Activated T-cell treated with anti-CD3 and anti-CD28 coated beads for 4 hours (primary cell): Measurements from ENCODE around the gene BAIAP2.

Source experiments
- DNase-seq: peaks from one replicate; pipeline ENCODE4 v3.0.0-alpha.2; 2020

Gene BAIAP2, protein sequence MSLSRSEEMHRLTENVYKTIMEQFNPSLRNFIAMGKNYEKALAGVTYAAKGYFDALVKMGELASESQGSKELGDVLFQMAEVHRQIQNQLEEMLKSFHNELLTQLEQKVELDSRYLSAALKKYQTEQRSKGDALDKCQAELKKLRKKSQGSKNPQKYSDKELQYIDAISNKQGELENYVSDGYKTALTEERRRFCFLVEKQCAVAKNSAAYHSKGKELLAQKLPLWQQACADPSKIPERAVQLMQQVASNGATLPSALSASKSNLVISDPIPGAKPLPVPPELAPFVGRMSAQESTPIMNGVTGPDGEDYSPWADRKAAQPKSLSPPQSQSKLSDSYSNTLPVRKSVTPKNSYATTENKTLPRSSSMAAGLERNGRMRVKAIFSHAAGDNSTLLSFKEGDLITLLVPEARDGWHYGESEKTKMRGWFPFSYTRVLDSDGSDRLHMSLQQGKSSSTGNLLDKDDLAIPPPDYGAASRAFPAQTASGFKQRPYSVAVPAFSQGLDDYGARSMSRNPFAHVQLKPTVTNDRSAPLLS

DNA sequence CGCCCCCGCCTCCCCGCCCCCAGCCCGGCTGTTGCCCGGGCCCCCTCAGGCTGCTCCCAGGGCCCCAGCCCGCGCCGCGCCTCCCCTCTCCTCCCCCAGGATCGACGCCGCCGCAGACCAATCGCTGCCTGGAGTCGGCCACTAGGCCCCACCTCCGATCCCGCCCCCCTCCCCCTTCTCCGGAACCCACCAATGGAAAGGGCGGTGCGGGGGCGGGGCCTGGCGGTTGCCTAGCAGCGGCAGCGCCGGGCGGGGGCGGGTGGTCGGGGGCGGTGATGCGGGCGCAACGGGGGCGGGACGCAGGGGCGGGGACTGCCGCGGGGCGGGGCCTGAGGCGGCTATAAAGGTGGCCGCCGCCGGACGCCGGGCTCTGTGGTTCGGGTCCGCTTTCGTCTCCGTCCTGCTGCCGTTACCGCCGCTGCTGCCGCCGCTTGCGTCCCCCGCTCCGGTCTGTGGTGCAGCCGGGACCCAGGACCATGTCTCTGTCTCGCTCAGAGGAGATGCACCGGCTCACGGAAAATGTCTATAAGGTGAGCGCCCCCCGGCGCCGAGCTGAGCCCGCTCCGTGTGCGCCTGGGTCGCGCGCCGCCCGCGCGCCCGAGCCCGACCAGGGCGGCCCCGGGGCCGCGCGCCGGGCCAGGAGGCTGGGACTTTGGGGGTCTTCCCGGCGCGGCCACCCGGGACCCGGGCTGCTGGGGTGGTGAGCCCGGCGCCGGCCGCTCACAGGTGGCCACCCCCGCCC, at the start of gene BAIAP2:
Gene BAIAP2 (plus strand): TSS at position 373 of the 742 bp plus-strand sequence. CDS start 104 bp downstream, at position 477.
- DNase-seq: peak; percentile 99

DNA sequence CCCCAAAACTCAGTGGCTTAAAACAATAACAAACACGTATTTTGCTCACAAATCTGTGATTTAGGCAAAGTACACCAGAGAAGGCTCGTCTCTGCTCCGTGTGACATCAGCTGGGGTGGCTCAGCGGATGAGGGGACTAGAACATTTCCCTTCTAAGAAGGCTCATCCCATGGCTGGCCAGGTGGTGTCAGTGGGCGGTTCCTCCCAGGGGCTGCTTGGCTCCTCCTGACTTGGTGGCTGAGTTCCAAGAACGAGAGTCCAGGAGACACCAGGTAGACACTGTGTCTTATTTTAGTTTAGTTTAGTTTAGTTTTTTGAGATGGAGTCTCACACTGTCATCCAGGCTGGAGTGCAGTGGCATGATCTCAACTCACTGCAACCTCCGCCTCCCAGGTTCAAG, 48.9 kb upstream of the BAIAP2 start:
- no peak for DNase-seq

DNA sequence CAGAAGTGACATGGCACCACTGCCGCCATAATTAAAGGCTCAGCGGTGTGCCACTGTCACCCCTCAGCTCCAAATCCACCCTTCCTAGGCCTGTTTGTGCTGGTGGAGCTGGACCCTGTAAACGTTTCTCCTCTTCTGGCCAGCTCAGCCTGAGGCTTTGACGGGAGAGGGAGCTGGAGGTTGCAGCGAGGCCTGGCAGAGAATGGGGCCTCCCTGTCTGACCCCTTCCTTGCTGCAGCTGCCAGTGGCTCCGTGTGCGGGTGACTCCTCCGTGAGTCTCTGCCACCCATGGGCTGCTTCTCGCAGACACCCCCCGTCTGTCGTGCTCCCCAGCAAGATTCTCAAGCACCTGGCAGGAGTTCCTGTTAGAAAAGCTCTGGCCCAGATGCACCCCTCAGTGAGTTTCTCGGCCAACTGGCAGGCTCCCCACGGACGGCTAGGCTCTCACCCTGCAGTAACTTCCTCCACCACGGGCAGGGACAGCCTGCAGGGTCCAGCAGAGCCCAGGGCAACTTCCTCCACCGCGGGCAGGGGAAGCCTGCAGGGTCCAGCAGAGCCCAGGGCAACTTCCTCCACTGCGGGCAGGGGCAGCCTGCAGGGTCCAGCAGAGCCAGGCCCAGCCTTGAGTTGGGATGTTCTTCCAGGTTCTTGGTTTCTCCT, 48.0 kb upstream of the BAIAP2 start:
- no peak for DNase-seq

DNA sequence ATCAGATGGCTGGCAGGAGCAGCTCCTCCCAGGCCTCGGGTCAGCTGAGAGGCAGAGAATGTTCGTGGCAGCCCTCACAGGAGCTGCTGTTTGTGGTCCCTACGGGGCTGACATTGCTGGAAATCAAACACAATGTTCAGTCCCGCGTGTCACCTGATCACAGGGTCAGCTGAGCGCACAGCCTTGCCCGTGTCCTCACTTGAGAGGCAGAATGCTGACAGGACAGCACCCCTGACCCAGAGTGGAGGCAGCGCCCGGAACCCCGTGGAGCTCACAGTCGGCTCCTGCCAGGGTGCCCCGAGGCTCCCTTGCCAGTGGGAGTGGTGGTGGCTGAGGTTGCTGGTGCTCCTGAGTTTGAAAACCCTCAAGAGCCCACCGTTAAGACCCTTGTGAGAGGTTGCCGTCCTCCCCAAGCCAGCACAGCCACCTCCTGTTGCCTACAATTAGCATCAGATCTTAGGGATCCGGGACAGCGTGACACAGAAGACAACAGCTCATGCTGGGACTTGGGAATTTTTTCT, 47.0 kb upstream of the BAIAP2 start:
- no peak for DNase-seq

DNA sequence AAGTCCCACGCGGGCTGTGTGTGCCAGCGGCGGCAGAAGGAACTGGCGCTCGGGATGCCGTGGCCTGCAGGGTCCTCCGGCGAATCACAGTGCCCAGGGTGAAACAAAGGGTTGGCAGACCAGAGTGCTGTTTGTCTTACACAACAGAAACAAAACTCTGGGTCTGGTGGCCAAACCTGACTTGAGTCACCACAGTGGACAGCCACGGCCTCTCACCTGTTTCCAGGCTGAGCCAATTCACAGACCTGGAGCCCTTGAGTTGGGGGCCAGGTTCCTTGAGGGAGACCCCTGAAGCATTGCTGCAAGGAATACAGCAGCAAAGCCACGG, 45.4 kb upstream of the BAIAP2 start:
- no peak for DNase-seq

DNA sequence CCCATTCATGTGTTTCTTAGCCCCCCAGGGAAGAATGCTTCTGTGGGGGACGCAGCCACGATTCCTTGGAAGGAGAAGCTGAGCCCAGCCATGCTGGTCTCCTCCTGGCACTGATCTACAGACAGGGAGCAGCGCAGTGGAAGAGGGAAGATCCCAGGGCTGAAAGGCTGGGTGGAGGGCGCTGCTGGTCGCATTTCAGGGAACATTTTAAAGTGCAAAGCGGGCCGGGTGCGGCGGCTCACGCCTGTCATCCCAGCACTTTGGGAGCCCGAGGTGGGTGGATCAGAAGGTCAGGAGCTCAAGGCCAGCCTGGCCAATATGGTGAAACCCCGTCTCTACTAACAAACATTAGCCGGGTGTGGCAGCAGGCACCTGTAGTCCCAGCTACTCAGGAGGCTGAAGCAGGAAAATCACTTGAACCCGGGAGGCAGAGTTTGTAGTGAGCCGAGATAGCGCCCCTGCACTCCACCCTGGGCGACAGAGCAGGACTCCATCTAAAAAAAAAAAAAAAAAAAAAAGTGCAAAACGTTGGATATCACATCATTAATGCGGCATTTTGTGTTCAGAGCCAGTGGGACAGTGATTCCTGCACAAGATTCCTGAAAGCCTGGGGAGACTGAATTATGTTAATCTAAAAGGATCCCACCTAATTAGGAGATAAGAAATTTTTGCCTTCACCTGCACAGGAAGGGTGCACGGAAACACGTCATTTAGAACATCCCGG, 43.9 kb upstream of the BAIAP2 start:
- DNase-seq: no peak

DNA sequence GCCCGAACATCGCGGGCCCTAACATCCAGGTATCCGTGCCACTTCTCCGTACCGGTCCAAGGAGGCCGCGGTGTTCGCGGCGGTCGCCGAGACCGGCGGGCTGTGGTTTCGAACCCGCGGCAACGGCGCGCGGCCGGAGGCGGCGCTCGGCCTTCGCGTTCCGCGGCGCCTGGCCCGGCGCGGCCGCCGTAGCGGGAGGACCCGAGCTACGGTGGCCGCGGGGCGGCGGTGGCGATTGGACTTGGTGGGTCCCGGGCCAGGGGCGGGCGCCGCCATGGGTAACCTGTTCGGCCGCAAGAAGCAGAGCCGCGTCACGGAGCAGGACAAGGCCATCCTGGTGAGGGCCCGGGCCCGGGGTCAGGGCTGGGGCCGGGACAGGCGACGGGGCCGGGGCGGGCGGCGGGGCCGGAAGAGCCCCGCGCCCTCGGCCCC, 43.3 kb upstream of the BAIAP2 start, which contains the start of gene CHMP6:
Gene CHMP6 (plus strand): TSS at position 197 of the 432 bp plus-strand sequence. CDS start 78 bp downstream, at position 275.
- peak; percentile 47 for DNase-seq

DNA sequence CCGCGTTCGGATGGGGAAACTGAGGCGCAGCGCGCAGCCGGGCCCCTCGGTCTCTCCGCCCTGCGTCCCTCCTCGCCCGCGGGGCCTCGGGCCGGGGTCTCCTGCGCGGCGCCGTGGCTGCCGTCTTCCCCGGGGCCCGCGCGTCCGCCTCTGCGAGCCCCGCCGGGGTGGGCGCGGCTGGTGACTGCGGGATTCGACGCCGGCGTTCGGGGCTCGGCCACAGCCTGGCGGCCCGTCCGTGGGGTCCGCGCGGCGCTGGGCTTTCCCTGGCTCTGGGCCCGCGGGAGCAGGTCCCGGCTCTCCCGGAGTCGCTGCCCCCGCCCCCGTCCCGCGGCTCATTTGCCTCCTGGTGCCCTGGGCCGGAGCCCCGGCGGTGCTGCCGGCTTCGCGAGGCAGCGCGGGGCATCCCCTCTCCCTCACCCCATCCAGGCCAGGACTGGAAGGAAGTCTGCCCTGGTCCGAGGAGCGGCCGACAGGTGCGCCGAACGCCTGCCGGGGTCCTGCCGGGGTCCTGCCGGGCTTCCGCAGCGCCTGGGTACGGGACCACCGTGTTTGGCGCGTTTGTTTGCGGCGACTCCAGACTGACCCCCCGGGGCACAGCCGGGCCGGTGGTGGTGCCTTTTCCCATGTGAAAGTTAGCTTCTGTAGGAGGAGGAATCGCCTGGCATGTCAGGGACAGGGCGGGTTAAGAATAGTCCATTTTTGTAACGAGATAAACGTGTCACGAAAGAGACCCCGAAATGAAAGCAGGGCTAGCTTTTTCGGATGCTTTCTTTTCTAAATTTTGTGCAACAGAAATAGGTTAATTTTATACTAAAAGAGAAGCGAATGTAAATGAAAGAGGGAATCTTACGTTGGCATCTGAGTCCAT, 42.6 kb upstream of the BAIAP2 start:
- no peak for DNase-seq

DNA sequence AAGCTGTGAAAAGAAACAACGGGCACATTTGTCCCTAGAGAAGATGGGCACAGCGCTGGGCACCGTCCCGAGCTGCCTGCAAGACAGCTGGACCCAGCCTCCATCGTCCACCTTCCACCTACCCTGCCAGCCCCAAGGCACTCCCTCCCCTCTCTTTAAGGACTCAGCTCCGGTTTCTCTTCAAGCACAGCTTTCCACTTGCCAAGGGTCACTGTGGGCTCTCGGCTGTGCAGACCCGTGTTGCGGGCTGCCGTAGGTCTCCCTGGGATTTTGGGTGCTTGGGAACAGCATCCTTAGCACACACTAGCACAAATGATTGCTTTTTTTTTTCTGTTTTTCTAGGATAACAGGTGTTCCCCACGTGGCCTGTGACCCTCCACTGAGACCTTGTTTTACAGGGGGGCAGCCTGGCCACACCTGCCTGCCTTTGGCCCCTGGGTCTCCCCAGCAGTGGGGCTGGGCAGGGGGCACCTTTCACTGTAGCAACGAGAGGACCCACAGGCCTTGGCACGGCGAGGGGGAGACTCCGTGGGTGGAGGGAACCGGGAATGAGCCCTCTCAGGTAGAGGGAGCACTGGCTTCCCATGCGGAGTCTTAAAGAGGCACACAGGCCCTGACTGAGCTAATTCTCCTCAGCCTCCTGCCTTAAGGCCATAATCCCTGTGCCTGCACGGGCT, 41.9 kb upstream of the BAIAP2 start:
- DNase-seq: no peak

DNA sequence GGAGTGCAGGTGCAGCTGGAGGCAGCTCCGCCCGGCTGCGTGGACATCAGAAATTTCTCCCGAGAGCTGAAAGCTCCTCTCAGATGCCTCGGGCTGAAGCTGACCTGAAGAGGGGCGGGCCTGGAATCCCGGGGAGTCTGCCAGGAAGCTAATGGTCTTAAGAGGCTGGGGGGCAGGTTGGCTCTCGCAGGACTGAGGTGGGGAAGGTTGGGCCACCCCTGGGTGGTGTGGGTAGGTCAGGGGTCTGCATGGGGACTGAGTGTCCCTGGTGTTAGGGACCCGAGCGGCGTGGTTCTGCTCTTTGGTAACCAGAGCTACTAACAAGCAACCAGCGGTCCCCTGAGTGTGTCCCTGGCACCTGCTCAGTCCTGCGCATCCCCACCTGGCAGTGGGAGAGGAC, 39.8 kb upstream of the BAIAP2 start:
- DNase-seq: no peak

DNA sequence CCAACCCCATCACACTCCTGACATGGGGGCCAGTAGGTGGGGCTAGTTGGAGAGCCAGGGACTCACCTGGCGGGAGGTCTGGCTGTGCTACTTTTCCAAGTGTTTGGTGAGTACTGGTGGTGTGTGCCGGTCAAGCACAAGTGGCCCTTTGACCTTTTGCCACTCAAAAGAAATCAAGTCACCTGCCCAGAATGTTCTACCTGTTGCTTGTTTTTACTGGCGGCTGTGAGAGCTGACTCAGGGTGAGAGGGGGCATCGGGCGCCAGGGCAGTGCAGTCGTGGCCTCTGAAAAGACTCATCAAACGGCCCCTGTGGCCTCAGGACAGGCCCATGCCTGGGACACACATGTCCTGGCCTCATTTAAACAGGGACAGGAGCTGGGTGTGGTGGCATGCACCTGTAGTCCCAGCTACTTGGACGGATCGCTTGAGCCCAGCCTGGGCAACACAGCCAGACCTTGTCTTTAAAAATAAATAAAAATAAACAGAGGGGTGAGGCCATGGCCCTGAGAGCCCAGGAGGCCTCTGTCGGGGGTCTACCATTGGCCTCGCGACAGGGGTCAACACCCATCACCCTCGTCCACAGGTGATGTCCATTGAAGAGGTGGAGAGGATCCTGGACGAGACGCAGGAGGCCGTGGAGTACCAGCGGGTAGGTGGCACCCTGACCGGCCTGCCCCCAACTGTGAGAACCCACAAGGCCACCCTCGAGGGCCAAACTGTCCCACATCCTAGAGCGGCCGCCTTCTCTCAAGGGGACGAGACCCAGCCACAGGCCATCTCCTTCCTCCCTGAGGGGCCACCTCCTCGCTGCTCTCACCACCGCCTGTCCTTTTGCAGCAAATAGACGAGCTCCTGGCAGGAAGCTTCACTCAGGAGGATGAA, 38.3 kb upstream of the BAIAP2 start:
- no peak for DNase-seq

DNA sequence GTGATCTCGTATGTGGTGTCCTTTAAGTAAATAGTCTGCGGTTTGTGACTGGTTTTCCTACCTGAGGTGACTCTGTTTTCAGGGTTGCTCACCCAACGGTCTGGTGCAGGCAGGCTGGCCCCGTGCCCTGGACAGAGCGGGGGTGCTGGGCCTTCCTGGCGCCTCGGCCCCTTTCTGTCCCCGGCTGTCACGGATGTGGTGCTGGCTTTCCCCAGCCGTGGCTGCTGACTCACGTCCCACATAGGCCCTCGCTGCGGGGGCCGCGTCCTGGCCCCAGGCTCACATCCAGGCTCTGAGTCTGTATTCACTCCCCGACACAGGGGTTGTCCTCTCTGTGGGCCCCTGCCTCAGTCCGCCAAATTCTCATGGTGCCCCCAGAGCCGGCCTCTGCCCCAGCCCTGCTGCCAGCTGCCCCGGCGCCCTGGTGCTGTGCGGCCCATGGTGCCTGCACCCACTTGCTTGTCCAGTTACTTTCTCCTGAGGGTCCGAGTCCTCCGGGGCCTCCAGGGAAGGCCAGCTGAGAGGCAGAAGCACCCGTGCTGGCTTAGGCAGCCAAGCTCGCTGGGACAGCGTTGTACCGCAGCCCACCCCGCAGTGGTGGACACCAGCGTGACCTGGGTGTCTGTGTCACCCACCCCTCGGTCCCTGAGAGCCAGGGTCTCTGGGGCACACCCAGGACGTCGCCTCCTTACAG, 37.4 kb upstream of the BAIAP2 start:
- no peak for DNase-seq

DNA sequence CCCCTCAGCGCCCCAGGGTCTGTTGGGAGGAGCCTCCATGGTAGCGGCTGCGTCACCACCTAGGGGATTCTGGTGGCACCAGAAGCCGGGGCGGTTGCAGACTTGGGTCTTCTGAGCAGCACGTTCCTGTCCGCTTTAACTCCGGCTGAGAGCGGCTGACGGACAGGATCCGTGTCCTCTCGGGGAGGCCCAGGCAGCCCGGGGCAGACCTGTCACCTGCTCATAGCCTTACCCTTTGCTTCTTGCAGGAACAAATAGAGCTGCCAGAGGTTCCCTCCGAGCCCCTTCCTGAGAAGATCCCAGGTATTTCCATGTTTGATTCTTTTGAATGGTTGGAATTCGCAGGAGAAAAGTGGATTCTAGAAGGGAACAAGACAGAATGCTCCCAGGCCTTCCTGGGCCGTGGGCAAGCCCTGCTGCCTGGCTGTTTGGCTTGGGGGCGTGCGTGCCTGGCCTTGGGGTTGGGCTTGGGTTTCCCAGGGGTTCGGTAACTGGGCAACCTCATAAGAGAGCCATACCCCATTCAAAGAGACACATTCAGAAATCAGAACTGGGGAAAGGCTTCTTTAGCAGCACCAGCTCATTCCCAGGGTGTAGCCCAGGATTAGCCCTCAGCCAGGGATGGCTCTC, 36.7 kb upstream of the BAIAP2 start:
- no peak for DNase-seq

DNA sequence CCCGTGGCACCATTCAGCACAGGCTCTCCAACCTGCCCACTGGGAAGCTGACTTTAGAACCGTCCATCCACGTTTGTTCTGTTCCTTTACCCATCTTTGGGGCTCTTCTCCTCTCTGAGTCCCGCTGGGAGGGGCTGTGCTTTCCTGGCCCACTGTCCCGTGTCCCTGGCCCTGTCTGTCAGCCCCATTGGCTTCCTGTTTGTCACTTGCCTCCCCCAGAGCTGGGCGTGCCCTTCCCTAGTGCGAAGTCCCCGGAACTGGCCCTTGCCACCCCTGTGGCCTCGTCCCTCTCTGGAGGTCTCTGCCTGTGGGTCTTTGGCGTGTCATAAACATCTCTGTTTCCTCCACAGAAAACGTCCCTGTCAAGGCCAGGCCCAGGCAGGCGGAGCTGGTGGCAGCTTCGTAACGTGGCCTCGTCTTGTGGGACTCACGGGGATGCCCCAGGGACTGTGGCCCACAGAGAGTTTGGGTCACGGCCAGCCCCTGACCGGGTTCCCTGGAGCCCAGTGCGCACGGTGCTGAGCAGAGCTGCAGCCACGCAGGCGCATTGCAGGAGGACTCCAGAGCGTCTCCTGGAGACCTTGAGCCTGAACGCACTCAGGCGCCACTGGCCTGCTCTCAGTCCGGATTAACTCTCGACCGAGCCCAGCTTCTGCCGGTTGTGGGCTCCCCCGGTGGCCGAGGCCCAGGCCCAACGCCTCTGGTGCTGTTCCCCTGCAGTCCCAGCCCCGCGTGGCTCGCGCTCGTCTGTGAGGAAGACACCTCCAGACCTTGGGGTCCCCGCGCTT, 36.0 kb upstream of the BAIAP2 start:
- DNase-seq: no peak

DNA sequence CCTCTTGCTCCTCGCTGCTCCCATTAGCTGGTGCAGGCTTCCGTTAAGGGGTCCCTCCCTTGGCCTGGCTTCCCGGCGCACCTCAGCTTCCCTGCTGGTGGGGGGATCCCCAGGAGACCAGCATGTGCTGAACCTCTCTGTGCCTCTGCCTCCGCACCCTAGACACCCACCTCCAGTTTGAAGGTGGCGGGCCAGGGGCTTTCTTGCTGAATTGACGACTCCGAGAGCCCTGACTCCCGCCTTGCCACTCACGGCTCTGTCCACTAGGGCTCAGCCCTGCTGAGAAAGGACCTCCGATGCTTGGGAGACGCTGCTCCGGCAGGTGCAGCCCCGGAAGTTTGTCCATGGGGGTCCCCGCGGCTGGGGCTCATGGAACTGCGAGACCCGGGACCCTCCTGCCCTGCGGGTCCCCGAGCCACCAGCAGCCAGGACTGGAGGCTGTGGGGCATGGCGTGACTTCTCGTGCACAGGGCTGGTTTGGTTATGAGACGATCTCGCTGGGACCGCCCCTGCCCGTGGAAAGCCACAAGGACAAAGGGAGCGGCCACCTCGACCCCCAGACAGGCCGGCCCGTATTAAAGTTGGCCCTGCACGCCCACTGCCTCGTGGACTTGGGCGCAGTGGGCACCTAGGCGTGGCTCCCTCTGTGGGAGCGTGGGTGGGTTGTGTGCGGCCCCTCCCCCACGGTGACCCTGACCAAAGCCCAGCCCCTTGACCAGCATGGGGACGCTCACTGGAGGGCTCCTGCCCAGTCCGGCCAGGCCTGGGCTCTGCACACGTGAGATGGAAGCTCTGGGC, 35.2 kb upstream of the BAIAP2 start:
- no peak for DNase-seq

DNA sequence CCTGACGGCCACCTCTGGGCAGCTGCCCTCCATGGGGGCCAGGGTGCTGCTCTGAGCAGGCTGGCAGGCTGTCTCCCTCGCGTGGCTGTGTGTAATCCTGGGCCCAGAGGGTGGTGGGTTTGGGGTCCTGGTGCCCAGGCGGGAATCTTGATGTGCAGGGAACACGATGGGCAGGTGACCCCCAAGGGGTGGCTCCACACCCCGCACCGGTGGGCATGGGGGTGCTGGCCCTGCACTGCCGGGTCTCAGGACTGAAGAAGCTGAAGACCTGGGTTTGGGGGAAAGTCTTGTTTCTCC, 34.7 kb upstream of the BAIAP2 start:
- DNase-seq: no peak
